GM12864 (cell line): ENCODE measurements around the gene SUSD1.
A peak's percentile ranks its signal among the peaks of the same experiment; 100 is the strongest.
"Not testable (repeated sequence)": the region's sequence is repeated elsewhere in the genome, so short reads cannot be mapped to it uniquely, and the experiment has no call there.

ENCODE experiments used
- DNase-seq: peaks from one replicate; pipeline ENCODE4 v3.0.0-alpha.2; 2011; ENCODE audit warnings: low read depth
- H3K4me3 ChIP-seq: 2 replicates; pipeline ENCODE4 v1.5.1; 2011; ENCODE audit warnings: mild to moderate bottlenecking, low read depth, low read length, control low read depth
- TF ChIP-seq, protein P1 (sequence below): IDR thresholded peaks from 2 replicates; pipeline ENCODE4 v1.5.1; 2011; ENCODE audit warnings: low read depth, mild to moderate bottlenecking, moderate library complexity, low read length, control low read depth, inconsistent platforms; ENCODE audit errors: missing control alignments

The SUSD1 gene

DNA sequence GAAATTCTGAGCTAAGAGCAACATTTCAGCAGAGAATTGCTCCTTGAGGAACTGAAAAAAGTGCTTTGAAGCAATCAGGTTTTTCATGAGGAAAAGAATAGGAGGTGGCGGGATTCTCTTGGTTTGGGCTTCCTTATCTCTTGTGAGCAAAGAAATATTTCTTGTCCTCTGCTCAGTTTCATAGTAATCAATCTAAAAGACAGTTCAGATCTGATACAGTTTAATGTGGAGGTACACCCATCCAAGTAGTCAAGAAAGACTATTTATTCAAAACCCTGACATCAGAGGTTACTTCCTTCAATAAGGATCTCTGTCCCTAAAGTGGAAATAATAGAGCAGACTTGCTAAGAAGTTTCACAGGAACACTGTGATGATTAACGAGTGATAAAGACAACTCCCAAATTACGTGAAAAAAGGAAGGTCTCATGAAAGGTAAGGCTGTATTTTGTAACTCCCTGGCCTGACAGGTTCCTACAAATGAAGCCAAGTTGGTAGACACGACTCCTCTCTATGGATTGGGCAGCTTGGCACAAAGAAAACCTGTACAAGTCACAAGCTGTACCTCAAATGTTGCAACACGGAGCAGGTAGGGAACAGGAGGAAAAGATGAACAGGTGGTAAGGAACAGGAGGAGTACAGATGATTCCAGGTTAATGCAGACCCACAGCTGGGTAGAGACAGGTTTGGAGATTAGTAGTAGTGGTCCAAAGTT is 94.1 kb downstream of the SUSD1 start:
- TF ChIP-seq, protein P1, sequence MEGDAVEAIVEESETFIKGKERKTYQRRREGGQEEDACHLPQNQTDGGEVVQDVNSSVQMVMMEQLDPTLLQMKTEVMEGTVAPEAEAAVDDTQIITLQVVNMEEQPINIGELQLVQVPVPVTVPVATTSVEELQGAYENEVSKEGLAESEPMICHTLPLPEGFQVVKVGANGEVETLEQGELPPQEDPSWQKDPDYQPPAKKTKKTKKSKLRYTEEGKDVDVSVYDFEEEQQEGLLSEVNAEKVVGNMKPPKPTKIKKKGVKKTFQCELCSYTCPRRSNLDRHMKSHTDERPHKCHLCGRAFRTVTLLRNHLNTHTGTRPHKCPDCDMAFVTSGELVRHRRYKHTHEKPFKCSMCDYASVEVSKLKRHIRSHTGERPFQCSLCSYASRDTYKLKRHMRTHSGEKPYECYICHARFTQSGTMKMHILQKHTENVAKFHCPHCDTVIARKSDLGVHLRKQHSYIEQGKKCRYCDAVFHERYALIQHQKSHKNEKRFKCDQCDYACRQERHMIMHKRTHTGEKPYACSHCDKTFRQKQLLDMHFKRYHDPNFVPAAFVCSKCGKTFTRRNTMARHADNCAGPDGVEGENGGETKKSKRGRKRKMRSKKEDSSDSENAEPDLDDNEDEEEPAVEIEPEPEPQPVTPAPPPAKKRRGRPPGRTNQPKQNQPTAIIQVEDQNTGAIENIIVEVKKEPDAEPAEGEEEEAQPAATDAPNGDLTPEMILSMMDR: no peak
- DNase-seq: no peak
- no peak overlapping the region for H3K4me3 ChIP-seq

DNA sequence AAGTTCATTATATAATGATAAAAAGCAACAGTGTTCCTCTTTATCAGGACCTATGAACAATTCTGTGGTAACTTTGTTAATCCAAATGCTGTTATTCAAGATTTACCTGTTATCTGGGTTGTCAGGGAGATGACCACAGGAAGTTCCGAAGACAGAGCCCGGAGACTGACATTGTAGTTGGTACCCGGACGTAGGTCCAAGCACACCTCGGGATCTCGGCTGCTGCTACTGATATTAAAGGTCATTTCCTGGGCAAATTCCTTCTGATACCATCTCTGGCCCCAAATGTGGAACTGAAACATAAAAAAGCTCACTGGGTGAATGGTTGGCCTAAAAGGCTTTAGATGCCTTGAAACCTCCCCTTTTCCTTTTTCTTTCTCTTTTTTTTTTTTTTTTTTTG is 96.7 kb downstream of the SUSD1 start:
- H3K4me3 ChIP-seq: no peak overlapping the region
- DNase-seq: peak; percentile 70
- TF ChIP-seq, protein P1: no peak

DNA sequence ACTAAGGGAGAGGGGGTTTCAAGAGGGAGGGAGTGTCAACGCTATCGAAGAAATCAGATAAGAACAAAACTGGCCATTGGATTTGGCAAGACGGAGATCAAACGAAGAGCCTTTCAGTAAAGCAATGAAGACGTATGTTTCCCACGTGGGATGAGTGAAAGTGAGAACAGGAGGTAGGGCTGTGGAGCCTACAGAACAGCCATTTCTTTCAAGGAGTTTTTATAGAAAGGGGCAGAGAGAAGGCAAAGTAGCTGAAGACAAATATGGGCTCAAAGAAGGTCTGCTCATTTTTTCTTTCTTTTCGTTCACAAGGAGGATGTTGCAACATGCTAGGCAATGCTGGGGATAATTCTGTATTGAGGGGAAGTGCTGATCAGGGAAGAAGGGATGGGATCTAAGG is 98.3 kb downstream of the SUSD1 start:
- no peak for DNase-seq
- H3K4me3 ChIP-seq: no peak overlapping the region
- TF ChIP-seq, protein P1: no peak

DNA sequence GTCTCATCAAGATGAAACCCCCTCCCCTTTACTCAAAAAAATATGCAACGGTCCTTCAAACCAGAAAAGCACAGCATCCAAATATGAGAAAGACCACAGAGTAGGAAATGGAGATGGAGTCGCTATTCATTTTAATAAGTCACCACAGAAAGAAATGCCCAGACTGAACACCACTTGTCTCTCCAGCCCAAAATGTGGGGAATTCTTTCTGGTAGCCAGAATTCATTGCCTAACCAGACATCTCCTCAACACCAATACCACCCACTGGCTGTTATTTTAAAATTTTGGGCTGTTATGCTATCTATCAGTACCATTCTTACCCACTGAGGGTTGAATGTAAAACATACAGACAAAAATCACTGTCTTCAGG is 100.1 kb downstream of the SUSD1 start:
- no peak for DNase-seq
- no peak overlapping the region for H3K4me3 ChIP-seq
- TF ChIP-seq, protein P1: no peak

DNA sequence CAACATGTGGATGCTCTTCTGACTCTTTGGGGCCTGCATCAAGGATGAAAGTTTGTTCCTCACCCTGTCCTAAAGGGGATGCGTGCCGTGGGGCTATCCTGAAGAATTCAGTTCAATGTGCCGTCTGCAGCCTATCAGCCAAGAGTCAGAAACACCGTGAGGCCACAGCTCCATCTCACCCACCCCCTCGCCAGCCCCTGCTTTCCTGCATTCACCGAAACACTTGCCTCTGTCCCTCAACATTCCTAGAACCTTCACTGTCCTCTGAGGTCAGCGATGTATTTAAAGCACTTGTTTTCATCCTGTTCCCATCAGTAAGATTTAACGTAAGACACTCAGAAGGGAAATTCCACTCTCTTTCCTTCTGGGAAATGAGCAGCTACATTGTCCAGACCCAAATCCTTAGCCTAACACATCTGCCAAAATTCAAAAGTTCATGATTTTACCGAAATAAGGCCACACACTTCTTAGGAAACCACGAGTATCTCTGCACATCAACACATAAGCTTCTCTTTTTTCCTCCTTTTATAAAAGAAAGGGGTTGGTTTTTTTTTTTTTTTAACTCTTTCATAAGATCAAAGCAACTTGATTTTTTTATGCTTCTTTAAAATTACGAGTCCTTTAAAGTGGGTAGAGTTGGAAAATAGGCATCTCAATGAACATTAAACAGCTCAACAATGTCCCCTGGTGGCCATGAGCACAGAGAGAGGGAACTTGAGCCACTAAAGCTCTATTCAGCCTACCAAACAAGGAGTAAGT is 100.7 kb downstream of the SUSD1 start:
- TF ChIP-seq, protein P1: peak; percentile 94
- DNase-seq: peak; percentile 62
- no peak overlapping the region for H3K4me3 ChIP-seq

DNA sequence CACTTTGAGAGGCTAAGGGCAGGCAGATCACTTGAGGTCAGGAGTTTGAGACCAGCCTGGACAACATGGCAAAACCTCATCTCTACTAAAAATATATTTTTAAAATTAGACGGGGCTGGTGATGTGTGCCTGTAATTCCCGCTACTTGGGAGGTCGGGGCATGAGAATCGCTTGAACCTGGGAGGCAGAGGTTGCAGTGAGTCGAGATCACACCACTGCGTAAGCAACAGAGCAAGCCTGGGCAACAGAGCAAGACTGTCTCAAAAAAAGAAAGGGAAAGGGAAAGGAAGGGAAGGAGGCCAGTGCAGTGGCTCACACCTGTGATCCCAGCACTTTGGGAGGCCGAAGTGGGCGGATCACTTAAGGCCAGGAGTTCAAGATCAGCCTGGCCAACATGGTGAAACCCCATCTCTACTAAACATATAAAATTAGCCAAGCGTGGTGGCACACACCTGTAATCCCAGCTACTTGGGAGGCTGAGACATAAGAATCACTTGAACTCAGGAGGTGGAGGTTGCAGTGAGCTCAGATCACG is 101.4 kb downstream of the SUSD1 start:
- not testable (repeated sequence) for H3K4me3 ChIP-seq, DNase-seq

DNA sequence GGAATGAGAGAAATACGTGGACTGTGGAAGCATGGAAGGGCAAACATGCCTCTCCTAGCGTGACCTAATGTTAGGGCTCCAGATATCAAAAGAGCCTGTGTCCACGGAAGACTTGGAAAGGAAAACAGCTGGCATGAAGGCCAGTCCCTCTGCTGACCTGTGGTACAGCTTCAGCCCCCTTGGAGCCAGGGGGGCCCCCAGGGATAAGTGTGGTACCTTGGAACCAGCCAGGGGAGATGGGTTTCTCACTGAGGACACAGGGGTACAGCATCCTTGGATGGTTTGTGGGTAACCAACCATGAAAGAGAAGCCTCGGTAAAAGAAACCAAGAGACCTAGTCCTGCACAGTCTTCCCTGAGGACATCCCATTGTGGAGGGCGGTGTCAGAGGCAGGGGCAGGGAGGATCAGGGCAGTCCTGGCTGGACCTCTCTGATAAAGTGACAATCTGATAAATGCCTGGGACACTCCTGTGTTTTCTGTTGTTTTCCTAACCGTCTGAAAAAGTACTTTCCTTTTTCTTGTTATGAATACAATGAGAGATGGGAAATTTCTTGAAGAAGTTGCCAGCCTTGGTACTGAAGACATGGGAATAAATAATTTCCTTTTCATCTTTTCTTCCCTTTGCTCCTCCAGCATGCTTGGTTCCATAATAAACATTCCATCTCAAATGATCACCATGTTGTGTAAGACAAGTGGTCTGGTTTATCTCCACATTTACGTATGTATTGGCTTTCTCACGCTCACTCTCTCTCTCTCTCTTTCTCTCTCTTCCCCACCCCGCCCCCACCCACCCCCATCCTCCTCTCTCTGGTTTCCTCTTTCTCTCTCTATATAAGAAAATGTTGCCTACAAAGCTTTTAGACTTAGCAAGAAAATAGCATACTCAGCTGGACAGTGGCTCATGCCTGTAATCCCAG is 102.1 kb downstream of the SUSD1 start:
- no peak for DNase-seq

More for the DNA sequence above, 102.1 kb downstream of the SUSD1 start:
- TF ChIP-seq, protein P1: no peak
- no peak overlapping the region for H3K4me3 ChIP-seq
